Ovary (tissue), 9 donors: ENCODE data around the gene ABCG2. TPM values are rescaled to one million over a fixed set of nuclear protein-coding genes. Genes with fewer than 3 reads are reported as not detected.

Experiments
- DNase-seq, 5 donors: peaks; one replicate each; pipeline ENCODE4 v3.0.0-alpha.2; 2019 to 2020
- H3K27ac ChIP-seq, 2 donors: fragments of 200-600 bp; one replicate each; pipeline versions ENCODE4 v1.5.1 to v1.8.0; 2019 to 2022
- H3K27me3 ChIP-seq: fragments of 200-600 bp; one replicate; pipeline ENCODE4 v1.8.0; 2022
- H3K36me3 ChIP-seq: fragments of 200-600 bp; sonication (generic); one replicate; pipeline ENCODE4 v1.5.1; 2019
- H3K4me1 ChIP-seq: one replicate; pipeline ENCODE4 v1.8.1; 2013; ENCODE audit warnings: mild to moderate bottlenecking, moderate library complexity; ENCODE audit not compliant: insufficient read depth
- H3K4me3 ChIP-seq: fragments of 200-600 bp; sonication (generic); one replicate; pipeline ENCODE4 v1.5.1; 2017
- H3K9me3 ChIP-seq, 2 donors: fragments of 200-600 bp in 1 of 2; sonication (generic) in 1 of 2; one replicate each; pipeline versions ENCODE4 v1.5.1 to v1.8.1; 2013 to 2019; ENCODE audit warnings: mild to moderate bottlenecking in 1 of 2, moderate library complexity in 1 of 2
- EP300 ChIP-seq: sonication (generic); formaldehyde crosslinking; IDR thresholded peaks from one replicate; pipeline ENCODE4 v1.6.1; 2017; ENCODE audit warnings: antibody characterized with exemption
- POLR2A ChIP-seq: fragments of 450-650 bp; IDR thresholded peaks from one replicate; pipeline ENCODE4 v1.6.1; 2017; ENCODE audit warnings: antibody characterized with exemption, mild to moderate bottlenecking, moderate library complexity
- WGBS, 3 donors: extraction: QIAGEN DNeasy Blood & Tissue Kit in 1 of 3; methylation state at CpG; one replicate each; pipeline versions ENCODE4 v1.1.5 to v1.1.7; 2013 to 2017; 5-methylcytosine and 5-hydroxymethylcytosine counted together
- intact Hi-C, 4 donors: fragments of 100-400 bp; cut with DNase I; formaldehyde crosslinking; loops; one replicate each; pipeline versions ENCODE4 v1.11.0 to v1.15.1; 2022 to 2023
- polyA plus RNA-seq, 2 donors: library from polyadenylated mRNA; stranded (reverse); fragments of 200-250 nt in 1 of 2; fragments of 350-450 nt in 1 of 2; fragmentation: Illumina TruSeq in 1 of 2; extraction: RNeasy Lipid Tissue Mini Kit (QIAGEN cat#74804) in 1 of 2; gene quantifications; one replicate each; pipeline ENCODE4 v1.2.3, GENCODE V29; 2013 to 2014
- total RNA-seq, 7 donors: library from RNA; depleted of rRNA in 2 of 7; stranded (reverse); fragments of >200 nt in 2 of 7; fragmentation: NEBNext Ultra II Directional in 3 of 7; extraction: Animal tissue kit (Norgen Biotek cat#: 25700) in 3 of 7; gene quantifications; one replicate each; pipeline versions ENCODE4 v1.1.0 to v1.2.4, GENCODE V29; 2016 to 2023
- TF ChIP-seq, protein P1 (sequence below), 3 donors: fragments of 450-650 bp in 2 of 3; fragments of 200-600 bp in 1 of 3; IDR thresholded peaks; one replicate each; pipeline versions ENCODE4 v1.5.1 to v1.8.0; 2016 to 2022; ENCODE audit warnings: antibody characterized with exemption in 3 of 3, mild to moderate bottlenecking in 1 of 3
- donor health status: DM: no; HTN: no; CAD: no; lungs with moderate emphysema.
- donor health status: DM: no; HTN: no; CAD: no.
- donor health status: Bipolar disorder and iron deficiency.
- donor health status: DM: yes; HTN: yes; CAD: no.
- donor health status: DM: no; HTN: no; CAD: no.
- donor health status: DM: yes; HTN: yes; CAD: no.

The ABCG2 gene
- total and polyA plus RNA-seq, 9 donors: 4.4 to 20.1 (median 6.7) TPM

DNA sequence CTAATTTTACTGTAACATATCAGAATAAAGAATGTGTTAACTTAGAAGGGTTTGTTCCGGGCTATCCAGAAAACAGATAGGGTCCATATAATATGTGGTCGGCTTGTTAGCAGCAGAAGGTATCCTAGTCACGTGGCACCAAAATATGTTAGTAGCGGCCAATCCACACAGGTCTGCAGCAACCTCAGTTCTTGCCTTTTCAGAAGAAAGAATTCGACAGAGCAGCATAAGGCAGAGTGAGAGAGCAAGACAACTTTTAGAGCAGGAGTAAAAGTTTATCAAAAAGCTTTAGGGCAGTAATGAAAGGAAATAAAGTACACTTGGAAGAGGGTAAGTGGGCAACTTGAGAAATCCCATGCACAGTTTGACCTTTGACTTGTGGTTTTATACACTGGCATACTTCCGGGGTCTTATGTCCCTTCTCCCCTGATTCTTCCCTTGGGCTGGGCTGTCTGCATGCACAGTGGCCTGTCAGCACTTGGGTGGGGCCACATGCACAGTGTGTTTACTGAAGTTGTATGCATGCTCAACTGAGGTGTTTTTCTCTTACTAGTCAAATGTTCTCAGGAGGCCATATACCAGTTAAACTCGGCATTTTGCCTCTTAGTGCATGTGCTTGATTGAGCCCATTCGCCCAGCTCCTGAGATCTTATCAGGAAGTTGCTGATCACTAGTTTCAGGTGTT, 37.0 kb upstream of the ABCG2 start:
- Histone ChIP-seq H3K36me3 (no peaks in the 10 kb centered on the region), H3K27ac (no peak overlapping the region), H3K4me1 (no peaks in the 10 kb centered on the region), H3K4me3 (no peak overlapping the region), H3K27me3 (no peaks in the 10 kb centered on the region), H3K9me3 (no peaks in the 10 kb centered on the region)
- TF ChIP-seq EP300: no peak
- TF ChIP-seq, protein P1, sequence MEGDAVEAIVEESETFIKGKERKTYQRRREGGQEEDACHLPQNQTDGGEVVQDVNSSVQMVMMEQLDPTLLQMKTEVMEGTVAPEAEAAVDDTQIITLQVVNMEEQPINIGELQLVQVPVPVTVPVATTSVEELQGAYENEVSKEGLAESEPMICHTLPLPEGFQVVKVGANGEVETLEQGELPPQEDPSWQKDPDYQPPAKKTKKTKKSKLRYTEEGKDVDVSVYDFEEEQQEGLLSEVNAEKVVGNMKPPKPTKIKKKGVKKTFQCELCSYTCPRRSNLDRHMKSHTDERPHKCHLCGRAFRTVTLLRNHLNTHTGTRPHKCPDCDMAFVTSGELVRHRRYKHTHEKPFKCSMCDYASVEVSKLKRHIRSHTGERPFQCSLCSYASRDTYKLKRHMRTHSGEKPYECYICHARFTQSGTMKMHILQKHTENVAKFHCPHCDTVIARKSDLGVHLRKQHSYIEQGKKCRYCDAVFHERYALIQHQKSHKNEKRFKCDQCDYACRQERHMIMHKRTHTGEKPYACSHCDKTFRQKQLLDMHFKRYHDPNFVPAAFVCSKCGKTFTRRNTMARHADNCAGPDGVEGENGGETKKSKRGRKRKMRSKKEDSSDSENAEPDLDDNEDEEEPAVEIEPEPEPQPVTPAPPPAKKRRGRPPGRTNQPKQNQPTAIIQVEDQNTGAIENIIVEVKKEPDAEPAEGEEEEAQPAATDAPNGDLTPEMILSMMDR (IDR thresholded peaks at IDR 0.05): no peak
- TF ChIP-seq POLR2A: no peak
- WGBS, 3 donors: 81 to 89% (median 87%) methylated on average over 8 of the region's 8 CpGs
- no peak for DNase-seq
- intact Hi-C loops: no loop called here

DNA sequence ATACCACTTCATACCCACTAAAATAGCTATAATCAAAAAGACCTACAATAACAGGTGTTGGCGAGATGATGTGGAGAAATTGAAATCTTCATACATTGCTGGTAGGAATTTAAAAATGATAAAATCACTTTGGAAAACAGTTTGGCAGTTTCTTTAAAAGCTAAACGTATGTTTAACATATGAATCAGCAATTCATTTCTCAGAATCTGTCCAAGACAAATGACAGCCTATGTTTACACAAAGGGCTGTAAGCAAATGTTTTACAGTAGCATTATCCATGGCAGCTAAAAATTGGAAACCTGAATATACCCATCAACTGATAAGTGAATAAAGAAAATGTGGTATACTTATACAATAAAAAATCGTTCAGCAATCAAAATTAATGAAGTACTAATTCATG, 33.0 kb upstream of the ABCG2 start:
- no peak for DNase-seq
- TF ChIP-seq, protein P1 (IDR thresholded peaks at IDR 0.05): no peak
- TF ChIP-seq POLR2A: no peak
- no peak for TF ChIP-seq EP300
- H3K27ac ChIP-seq: no peak overlapping the region
- H3K9me3 ChIP-seq: no peaks in the 10 kb centered on the region
- no peaks in the 10 kb centered on the region for H3K27me3 ChIP-seq
- no peaks in the 10 kb centered on the region for H3K36me3 ChIP-seq
- WGBS, 3 donors: 83 to 89% (median 86%) methylated on average over 3 of the region's 3 CpGs
- no peaks in the 10 kb centered on the region for H3K4me1 ChIP-seq
- intact Hi-C loops: no loop called here
- H3K4me3 ChIP-seq: no peak overlapping the region

DNA sequence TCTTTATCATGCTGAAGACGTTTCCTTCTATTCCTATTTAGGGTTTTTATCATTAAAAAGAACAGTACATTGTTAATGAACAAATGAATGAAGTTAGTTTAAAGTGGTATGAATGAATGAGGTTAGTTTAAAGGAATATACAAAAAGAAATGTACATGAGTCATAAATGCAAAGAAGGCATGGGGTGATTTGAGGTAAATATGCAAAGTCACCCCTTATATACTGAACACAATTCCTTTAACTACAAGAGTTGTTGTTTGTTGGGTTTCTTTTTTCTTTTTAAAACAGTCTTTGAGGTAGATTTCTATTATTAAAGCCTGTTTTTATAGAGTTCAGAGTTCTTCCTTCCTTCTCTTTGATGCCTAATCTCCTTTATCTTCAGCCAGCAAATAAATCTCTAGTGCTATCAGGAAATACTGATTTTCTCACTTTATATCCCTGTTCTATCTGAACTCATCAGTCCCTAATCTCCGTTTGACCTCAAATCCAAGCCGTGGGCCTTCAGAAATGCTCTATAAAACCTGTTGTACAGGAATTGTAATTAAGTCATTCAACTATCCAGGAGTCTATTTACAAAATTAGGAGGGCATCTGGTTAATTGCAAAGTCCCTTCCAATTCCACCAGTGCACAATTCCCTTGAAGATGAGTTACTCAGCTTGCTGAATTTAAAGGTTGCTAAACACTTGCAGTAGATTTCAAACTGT, 31.6 kb upstream of the ABCG2 start:
- TF ChIP-seq, protein P1 (IDR thresholded peaks at IDR 0.05): no peak
- TF ChIP-seq POLR2A: no peak
- TF ChIP-seq EP300: no peak
- no peak overlapping the region for H3K27ac ChIP-seq
- H3K27me3 ChIP-seq: no peaks in the 10 kb centered on the region
- no peak for DNase-seq
- no peak overlapping the region for H3K4me3 ChIP-seq
- no peaks in the 10 kb centered on the region for H3K4me1 ChIP-seq
- intact Hi-C loops: no loop called here
- 65 to 72% (median 70%) methylated on average over 3 of the region's 3 CpGs for WGBS, 3 donors
- H3K36me3 ChIP-seq: no peaks in the 10 kb centered on the region
- H3K9me3 ChIP-seq: no peaks in the 10 kb centered on the region

DNA sequence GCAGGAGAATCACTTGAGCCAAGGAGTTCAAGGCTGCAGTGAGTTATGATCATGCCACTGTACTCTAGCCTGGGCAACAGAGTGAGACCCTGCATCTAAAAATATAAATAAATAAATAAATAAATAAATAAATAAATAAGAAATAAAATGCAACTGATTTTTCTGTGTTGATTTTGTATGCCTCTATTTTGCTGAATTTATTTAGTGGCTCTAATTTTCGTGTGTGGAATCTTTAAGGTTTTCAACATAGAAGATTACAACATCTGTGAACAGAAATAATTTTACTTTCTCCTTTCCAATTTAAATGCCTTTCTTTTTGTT, 30.9 kb upstream of the ABCG2 start:
- no peaks in the 10 kb centered on the region for H3K4me1 ChIP-seq
- H3K27me3 ChIP-seq: no peaks in the 10 kb centered on the region
- no peak overlapping the region for H3K27ac ChIP-seq
- intact Hi-C loops: no loop called here
- no peaks in the 10 kb centered on the region for H3K9me3 ChIP-seq
- 80 to 89% (median 82%) methylated on average over 1 of the region's 1 CpG for WGBS, 3 donors
- no peaks in the 10 kb centered on the region for H3K36me3 ChIP-seq
- H3K4me3 ChIP-seq: no peak overlapping the region
- DNase-seq: no peak
- TF ChIP-seq, protein P1 (IDR thresholded peaks at IDR 0.05): no peak
- TF ChIP-seq POLR2A (no peak), EP300 (no peak)
